T-helper 2 cell treated with Interferon-gamma antibody and Interleukin-4, amounts not matched to agents 5 μg/mL and 100 μg/mL, for 36 hours (primary cell): ENCODE measurements around the gene NKAIN2.
"Not testable (repeated sequence)": the region's sequence is repeated elsewhere in the genome, so short reads cannot be mapped to it uniquely, and the experiment has no call there.

Experiments used
- DNase-seq: peaks from one replicate; pipeline ENCODE4 v3.0.0; 2021; ENCODE audit warnings: low spot score
- H3K27ac Mint-ChIP-seq: one replicate; pipeline ENCODE4 v1.8.0; 2021; ENCODE audit warnings: mild to moderate bottlenecking, mixed read lengths
- H3K27me3 Mint-ChIP-seq: one replicate; pipeline ENCODE4 v1.8.0; 2021; ENCODE audit warnings: low read depth, mixed read lengths
- H3K36me3 Mint-ChIP-seq: one replicate; pipeline ENCODE4 v1.8.0; 2021; ENCODE audit warnings: low read depth, mixed read lengths
- H3K4me1 Mint-ChIP-seq: one replicate; pipeline ENCODE4 v1.8.0; 2021; ENCODE audit warnings: low read depth, mixed read lengths
- H3K4me3 Mint-ChIP-seq: one replicate; pipeline ENCODE4 v1.8.0; 2022; ENCODE audit warnings: mild to moderate bottlenecking, moderate library complexity, mixed read lengths
- H3K9me3 Mint-ChIP-seq: one replicate; pipeline ENCODE4 v1.8.0; 2021; ENCODE audit warnings: mixed read lengths

The NKAIN2 gene

DNA sequence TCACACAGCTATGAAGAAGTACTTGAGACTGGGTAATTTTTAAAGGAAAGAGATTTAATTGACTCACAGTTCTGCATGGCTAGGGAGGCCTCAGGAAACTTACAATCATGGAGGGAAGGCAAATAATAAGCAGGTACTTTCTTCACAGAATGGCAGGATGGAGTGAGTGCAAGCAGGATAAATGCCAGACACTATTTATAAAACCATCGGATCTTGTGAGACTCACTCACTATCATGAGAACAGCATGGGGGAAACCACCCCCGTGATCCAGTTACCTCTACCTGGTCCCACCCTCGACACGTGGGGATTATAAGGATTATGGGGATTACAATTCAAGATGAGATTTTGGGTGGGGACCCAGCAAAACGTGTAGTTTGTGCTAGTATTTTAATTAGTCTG is 186.3 kb downstream of the NKAIN2 start:
- H3K4me3 Mint-ChIP-seq, H3K27ac Mint-ChIP-seq, H3K36me3 Mint-ChIP-seq, H3K27me3 Mint-ChIP-seq, H3K9me3 Mint-ChIP-seq, H3K4me1 Mint-ChIP-seq, DNase-seq: not testable (repeated sequence)

DNA sequence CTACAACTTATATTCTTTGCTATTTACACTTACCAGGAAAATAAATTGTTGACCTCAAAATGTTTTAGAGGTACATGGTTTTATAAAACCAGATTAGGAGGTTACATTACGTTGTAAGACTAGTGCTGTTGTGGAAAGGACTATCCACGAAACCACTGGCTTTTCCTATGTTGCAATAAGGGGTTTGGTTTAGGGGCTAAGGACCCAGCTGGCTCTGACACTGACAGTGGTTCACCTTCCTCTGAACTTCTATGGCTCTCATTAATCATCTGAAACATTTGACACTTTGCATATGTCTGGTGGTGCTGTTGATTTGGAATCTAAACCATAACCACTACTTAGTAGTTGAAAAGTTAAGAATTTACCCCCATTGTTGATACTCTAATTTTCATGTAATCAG is 186.7 kb downstream of the NKAIN2 start:
- Mint-ChIP-seq H3K27ac (no peak overlapping the region), H3K9me3 (no peaks in the 10 kb centered on the region), H3K4me3 (no peak overlapping the region), H3K36me3 (no peaks in the 10 kb centered on the region), H3K27me3 (no peaks in the 10 kb centered on the region), H3K4me1 (no peaks in the 10 kb centered on the region)
- no peak for DNase-seq

DNA sequence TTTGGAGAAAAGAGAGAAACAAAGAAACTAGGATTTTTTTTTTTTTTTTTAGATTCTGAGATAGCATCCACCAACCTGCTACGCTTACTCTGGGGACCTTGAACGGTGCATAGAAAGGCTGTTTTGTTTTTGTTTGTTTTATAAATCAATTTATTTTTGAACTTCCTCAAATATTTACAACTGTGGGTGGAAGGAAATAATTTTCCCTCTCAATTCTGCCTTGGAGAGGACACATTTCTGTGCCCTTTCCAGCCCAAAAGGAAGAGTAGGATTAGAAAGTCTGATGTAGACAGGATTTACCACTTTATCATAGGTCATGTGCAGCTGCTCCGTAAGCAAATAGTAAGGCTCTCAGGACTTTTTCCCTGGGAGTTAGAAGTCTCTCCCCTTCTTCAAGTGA is 190.5 kb downstream of the NKAIN2 start:
- H3K36me3 Mint-ChIP-seq, result no peaks in the 10 kb centered on the region
- DNase-seq, result no peak
- no peak overlapping the region for H3K4me3 Mint-ChIP-seq
- no peaks in the 10 kb centered on the region for H3K27me3 Mint-ChIP-seq
- no peaks in the 10 kb centered on the region for H3K9me3 Mint-ChIP-seq
- H3K4me1 Mint-ChIP-seq, result no peaks in the 10 kb centered on the region
- no peak overlapping the region for H3K27ac Mint-ChIP-seq

DNA sequence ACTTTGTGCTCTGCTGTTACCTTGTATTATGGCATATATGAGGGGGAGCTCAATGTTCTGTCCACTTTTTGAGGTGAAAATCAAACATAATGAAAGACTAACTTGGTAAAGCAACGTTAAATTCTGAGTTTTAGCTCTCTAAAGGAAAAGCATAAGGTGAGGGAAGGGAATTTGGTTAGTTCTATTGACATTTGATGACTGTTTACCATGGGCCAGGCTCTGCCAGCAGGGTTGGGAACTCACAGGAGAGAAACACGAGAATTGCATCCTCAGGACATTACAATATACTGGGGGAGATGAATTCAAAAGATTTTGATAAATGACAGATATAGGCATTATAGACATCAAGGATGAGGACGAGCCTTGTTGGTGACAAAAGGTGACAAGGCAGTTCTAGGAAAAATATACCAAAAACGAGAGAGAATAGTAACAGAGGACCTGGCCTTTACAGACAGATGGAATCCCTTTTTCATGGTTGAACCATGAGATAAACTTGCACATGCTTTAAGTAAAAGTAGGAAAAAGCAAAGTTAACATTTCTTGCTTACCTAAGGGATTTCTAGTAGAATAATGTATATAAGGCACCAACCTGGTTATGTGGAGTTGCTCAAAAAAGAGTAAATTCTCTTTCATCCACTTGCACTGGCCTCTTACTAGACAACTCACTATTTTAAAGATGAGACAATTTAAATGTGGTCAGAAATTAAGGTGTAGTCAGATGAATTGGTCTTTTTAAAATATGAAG is 191.4 kb downstream of the NKAIN2 start:
- H3K9me3 Mint-ChIP-seq, result no peaks in the 10 kb centered on the region
- no peak for DNase-seq
- no peak overlapping the region for H3K27ac Mint-ChIP-seq
- H3K36me3 Mint-ChIP-seq, result no peaks in the 10 kb centered on the region
- no peak overlapping the region for H3K4me3 Mint-ChIP-seq
- H3K27me3 Mint-ChIP-seq, result no peaks in the 10 kb centered on the region
- no peaks in the 10 kb centered on the region for H3K4me1 Mint-ChIP-seq

DNA sequence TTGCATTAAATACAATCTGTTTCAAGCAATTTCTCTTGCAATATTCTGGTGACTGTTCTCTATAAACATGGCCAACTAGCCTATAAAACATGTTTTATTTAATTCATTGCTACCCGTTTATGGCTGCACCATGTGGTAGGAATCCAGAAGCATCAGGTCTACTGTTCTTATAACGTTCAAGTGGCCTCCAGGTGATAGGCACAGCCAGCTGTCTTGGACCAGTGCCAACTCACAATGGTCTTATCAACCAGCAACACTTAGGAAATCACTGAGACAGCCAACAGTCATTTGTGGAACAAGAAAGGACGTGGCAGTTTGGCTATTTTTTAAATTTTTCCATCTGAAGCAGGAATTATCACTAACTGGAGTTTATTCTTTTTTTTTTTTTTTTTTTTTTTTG is 193.6 kb downstream of the NKAIN2 start:
- Mint-ChIP-seq H3K4me3 (no peak overlapping the region), H3K36me3 (no peaks in the 10 kb centered on the region), H3K4me1 (no peaks in the 10 kb centered on the region)

DNA sequence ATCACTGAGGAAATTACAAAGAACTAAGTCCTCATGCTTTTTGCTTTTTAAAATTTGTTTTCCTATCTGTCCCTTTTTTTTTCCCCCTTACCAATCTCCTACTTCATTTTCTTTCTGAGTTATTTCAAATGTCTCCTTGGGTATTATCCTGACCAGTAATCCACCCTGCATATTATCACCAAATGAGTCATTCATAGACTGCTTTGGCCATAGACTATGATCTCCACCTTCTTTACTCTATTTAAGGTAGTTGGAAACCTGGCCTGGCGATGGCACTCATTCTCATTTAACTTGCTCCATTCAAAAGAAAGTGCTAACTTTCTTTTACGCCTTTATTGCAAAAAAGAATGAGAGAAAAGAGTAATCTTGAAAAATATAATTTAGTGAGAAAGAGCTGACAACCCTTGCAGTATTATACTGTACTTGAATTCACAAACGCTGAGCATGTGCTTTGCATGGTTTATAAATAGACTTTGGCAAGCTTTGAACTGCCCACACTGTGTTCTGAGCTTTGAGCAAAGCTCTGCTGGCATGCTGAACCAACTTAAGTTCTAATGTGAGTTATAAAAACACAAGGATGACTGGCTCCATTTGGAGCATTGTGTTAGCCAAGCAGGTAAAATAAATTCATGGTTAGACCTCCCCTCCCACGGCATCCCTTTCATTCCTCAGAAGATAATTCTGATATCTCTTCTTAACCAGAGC is 198.9 kb downstream of the NKAIN2 start:
- H3K36me3 Mint-ChIP-seq, result no peaks in the 10 kb centered on the region
- H3K27ac Mint-ChIP-seq, result no peak overlapping the region
- H3K4me1 Mint-ChIP-seq, result peaks cover 3% of the 10 kb centered on the region
- no peaks in the 10 kb centered on the region for H3K9me3 Mint-ChIP-seq
- DNase-seq, result no peak
- no peak overlapping the region for H3K4me3 Mint-ChIP-seq
- no peaks in the 10 kb centered on the region for H3K27me3 Mint-ChIP-seq

More for the DNA sequence above, 193.6 kb downstream of the NKAIN2 start:
- no peak overlapping the region for H3K27ac Mint-ChIP-seq
- DNase-seq, result no peak
- no peaks in the 10 kb centered on the region for H3K9me3 Mint-ChIP-seq
- H3K27me3 Mint-ChIP-seq, result no peaks in the 10 kb centered on the region

DNA sequence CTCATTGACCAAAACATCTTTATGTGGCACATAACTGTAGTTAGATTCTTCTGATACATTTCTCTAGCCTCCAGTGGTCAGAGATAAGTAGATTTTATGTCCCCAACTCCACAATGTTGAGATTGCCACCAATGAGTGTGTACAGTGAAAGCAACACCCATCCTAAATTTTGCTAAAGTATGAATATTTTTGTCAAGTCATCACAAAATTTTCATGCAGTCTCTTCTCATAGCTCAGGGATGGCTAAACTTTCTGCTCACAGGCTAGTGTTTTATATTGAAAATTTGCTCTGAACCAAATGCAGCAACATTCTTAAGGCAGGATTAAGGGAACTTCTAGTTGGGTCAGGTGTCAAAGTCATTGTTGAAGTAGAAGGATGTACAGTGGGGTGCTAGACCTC is 203.6 kb downstream of the NKAIN2 start:
- Mint-ChIP-seq H3K36me3 (no peaks in the 10 kb centered on the region), H3K9me3 (no peaks in the 10 kb centered on the region), H3K4me3 (no peak overlapping the region), H3K27ac (no peak overlapping the region), H3K27me3 (no peaks in the 10 kb centered on the region), H3K4me1 (peaks cover 3% of the 10 kb centered on the region)
- no peak for DNase-seq

DNA sequence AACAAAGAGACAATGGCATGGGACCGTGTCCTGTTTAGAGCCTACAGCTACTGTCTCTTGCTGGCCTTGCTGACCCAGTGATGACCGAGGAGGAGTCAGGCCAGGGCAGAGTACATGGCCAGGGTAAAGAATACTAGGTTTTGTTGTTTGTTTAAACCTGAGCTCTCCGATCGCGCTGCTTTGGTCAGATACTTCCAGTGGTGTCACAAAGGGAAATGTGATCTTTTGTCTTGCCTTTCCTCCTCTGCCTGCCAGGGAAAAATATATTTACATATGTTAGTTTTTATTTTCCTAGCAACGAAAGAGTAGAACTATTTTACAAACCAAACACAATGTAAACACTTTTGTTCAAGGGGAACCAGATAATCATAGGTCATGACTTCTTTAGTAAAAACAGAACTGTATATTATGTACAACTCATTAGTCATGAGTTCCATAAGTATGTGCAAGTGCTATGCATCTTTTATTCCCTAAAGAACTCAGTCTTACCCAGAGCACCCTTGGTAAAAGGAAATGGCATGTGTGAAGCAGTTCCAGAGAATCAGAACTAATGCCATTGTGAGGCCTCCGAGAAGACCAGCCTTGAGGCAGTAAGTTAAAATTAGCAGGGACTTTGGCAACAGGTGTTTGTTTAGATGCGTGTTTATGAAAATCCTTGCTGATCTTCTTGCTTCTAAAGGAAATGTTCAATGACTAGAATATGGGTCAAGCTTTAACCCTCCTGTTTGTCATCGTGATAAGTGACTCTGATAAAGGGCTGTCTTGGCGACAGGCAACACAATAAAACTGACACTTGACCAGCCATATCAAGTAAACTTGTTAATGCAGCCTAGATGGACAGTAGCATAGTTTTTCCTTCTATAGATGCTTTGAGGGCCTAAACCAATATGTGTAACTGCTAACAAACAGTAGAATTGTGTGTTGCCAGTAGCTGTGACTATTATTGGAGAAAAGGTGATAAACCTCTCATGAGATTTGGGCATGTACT is 204.6 kb downstream of the NKAIN2 start:
- peaks cover 3% of the 10 kb centered on the region for H3K4me1 Mint-ChIP-seq
- DNase-seq, result no peak
- no peaks in the 10 kb centered on the region for H3K27me3 Mint-ChIP-seq
- H3K27ac Mint-ChIP-seq, result no peak overlapping the region
- H3K9me3 Mint-ChIP-seq, result no peaks in the 10 kb centered on the region
- H3K36me3 Mint-ChIP-seq, result no peaks in the 10 kb centered on the region
- H3K4me3 Mint-ChIP-seq, result no peak overlapping the region

DNA sequence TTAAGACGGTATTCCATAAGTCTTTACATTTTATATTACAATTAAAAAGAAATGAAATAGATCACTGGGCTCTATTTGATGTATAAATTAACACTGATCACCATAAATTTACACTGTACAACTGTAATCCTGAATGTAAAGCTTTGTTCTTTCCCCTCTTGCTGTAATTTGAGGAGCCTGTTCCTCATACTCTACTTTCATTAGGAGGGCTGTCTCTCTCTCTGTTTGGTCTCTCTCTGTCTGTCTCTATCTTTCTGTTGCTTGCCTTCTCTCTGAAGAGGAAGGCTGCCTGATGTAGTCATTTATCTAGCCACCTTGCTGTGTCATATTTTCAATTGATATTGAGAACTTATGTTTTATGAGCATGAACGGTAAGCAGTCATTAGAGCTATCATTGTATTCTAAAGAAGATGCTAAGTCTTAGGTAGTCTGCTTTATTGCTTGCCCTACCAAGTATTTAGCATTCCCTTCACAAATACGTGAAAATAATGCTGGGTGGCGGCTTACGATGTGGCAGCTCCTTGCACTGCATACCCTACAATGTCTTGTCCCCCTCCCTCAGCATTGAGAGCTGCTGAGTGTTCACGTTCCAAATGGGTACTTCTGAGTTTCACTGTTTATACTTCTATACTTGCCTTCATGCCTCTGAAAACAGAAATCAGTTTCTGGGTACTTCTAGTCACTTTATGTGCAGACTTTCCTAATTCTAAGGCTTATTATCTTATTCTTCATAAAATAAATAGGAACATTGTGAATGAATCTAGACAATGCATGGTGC is 205.5 kb downstream of the NKAIN2 start:
- H3K4me1 Mint-ChIP-seq, result peaks cover under 1% of the 10 kb centered on the region
- H3K9me3 Mint-ChIP-seq, result no peaks in the 10 kb centered on the region
- H3K4me3 Mint-ChIP-seq, result no peak overlapping the region
- H3K27ac Mint-ChIP-seq, result no peak overlapping the region
- DNase-seq, result no peak
- no peaks in the 10 kb centered on the region for H3K27me3 Mint-ChIP-seq
- no peaks in the 10 kb centered on the region for H3K36me3 Mint-ChIP-seq

DNA sequence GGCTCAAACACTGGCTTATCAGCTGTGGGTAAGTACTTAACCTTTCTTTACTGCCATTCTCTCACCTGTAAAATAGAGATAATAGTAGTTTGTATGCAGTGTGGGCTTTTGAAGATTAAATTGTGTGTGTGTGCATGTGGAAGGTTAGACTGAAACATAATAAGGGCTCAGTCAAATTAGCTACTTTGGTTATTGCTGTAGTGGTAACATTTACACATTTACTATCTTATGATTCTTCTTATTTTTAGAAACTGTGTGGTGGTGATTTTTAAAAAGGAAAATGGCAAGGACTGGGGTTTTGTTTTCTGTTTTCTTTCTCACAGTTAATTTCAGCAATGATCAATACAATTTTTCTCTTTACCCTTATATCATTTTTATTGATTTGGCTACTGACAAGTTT is 206.9 kb downstream of the NKAIN2 start:
- Mint-ChIP-seq H3K4me3 (no peak overlapping the region), H3K36me3 (no peaks in the 10 kb centered on the region), H3K27me3 (no peaks in the 10 kb centered on the region), H3K4me1 (no peaks in the 10 kb centered on the region), H3K9me3 (no peaks in the 10 kb centered on the region), H3K27ac (no peak overlapping the region)
- DNase-seq, result no peak

DNA sequence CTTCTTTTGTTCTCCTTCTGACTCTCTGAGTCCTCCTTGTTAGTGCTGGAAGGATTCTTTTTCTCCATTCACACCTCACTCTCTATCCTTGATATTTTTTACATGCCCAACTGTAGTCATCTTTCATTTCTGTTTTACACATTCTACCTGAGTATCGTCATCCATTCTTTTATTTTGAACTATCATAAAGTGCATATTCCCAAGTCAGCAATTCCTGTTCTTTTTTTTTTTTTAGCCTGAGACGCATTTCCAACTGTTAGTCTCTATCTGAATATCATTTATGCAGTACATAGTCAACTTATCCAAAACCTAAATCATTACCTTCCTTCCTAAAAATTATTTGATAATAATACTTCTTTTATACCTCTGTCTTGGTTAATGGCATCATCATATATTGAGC is 207.5 kb downstream of the NKAIN2 start:
- H3K36me3 Mint-ChIP-seq, result no peaks in the 10 kb centered on the region
- H3K27me3 Mint-ChIP-seq, result no peaks in the 10 kb centered on the region
- no peak for DNase-seq
- H3K4me1 Mint-ChIP-seq, result no peaks in the 10 kb centered on the region
- no peak overlapping the region for H3K27ac Mint-ChIP-seq
- H3K9me3 Mint-ChIP-seq, result no peaks in the 10 kb centered on the region
- H3K4me3 Mint-ChIP-seq, result no peak overlapping the region

DNA sequence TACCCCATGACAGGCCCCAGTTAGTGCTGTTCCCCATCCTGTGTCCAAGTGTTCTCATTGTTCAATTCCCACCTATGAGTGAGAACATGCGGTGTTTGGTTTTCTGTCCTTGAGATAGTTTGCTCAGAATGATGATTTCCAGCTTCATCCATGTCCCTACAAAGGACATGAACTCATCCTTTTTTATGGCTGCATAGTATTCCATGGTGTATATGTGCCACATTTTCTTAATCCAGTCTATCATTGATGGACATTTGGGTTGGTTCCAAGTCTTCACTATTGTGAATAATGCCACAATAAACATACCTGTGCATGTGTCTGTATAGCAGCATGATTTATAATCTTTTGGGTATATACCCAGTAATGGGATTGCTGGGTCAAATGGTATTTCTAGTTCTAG is 218.4 kb downstream of the NKAIN2 start:
- not testable (repeated sequence) for H3K4me1 Mint-ChIP-seq, H3K27me3 Mint-ChIP-seq, H3K36me3 Mint-ChIP-seq, DNase-seq, H3K9me3 Mint-ChIP-seq, H3K27ac Mint-ChIP-seq, H3K4me3 Mint-ChIP-seq

DNA sequence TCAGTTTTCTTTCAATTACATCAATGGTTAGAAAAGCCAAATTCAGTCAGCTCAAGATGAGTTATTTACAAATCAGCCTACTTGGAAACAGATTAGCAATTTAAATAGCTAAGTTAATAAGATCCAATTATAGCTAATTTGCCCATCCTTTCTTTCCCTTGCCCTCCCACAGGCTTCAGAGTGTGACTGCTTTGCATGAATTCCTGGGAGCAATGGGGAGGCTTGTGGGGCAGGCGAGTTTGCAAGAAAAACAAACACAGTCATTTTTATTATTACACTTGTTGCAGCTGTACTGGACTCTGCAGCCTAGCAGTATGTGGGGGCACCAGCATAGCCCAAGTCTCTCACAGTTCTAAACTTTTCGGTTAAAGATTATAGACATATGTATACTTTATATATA is 219.0 kb downstream of the NKAIN2 start:
- Mint-ChIP-seq H3K4me3 (no peak overlapping the region), H3K9me3 (no peaks in the 10 kb centered on the region), H3K27me3 (no peaks in the 10 kb centered on the region), H3K4me1 (no peaks in the 10 kb centered on the region), H3K36me3 (no peaks in the 10 kb centered on the region), H3K27ac (no peak overlapping the region)
- no peak for DNase-seq
